Stimulated activated naive CD4-positive, alpha-beta T cell (primary cell): ENCODE results near the gene PDE2A.
A peak's percentile ranks its signal among the peaks of the same experiment; 100 is the strongest.

ENCODE experiments used
- DNase-seq, 6 experiments: peaks; one replicate each; lab custom pipeline; 2025; lab: John Stamatoyannopoulos, UW

PDE2A gene

GRCh38 chr11:72613450-72613849, 60.8 kb downstream of the PDE2A start:
- no peak for DNase-seq

- DNase-seq: no peak
These were observed 64.7 kb downstream of the PDE2A start for GRCh38 chr11:72609476-72609875.

GRCh38 chr11:72609045-72609444, 65.2 kb downstream of the PDE2A start:
- DNase-seq: no peak

GRCh38 chr11:72607496-72607895, 66.7 kb downstream of the PDE2A start:
- DNase-seq: no peak

- no peak for DNase-seq
These were observed 67.3 kb downstream of the PDE2A start for GRCh38 chr11:72606748-72607468.

GRCh38 chr11:72605973-72606747, 68.1 kb downstream of the PDE2A start:
- no peak for DNase-seq

- DNase-seq: no peak
These were observed 70.0 kb downstream of the PDE2A start for GRCh38 chr11:72604256-72604655.

GRCh38 chr11:72602250-72602904, 71.8 kb downstream of the PDE2A start:
- DNase-seq: no peak

GRCh38 chr11:72600557-72600956, 73.7 kb downstream of the PDE2A start:
- DNase-seq: no peak

GRCh38 chr11:72599325-72600117, 74.7 kb downstream of the PDE2A start:
- no peak for DNase-seq

GRCh38 chr11:72598906-72599305, 75.3 kb downstream of the PDE2A start:
- DNase-seq: no peak

- no peak for DNase-seq
These were observed 75.8 kb downstream of the PDE2A start for GRCh38 chr11:72598466-72598865.

GRCh38 chr11:72597721-72598120, 76.5 kb downstream of the PDE2A start:
- DNase-seq: no peak

GRCh38 chr11:72595292-72595684, 78.9 kb downstream of the PDE2A start:
- no peak for DNase-seq

GRCh38 chr11:72594493-72595291, 79.5 kb downstream of the PDE2A start:
- DNase-seq: no peak

GRCh38 chr11:72592698-72593495, 81.3 kb downstream of the PDE2A start:
- no peak for DNase-seq

- DNase-seq: peak; percentile 7 to 52 (median 30)
These were observed 82.3 kb downstream of the PDE2A start for GRCh38 chr11:72591785-72592502.

GRCh38 chr11:72591023-72591422, 83.2 kb downstream of the PDE2A start:
- DNase-seq: no peak
